ENCODE measurements around the gene ANXA5.

DNA sequence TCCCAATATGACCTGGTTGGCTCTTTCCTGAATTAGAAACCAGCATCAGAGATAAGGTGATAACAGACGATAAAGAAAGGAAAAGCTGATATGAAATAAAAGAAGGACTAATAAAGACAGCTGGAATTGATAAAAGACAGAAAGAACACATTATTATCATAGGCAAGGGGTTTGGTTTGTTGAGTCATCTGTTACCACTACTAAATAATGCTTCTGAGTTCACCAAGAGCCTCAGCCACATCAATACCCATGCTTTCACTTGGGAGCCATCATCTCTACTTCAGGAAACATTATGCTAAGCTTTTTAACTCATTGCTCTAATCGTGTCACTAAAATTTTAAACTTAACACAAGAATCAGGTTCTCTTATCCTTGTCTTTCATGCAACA lies 27.6 kb downstream of the ANXA5 start:
- TF ChIP-seq, protein P1, sequence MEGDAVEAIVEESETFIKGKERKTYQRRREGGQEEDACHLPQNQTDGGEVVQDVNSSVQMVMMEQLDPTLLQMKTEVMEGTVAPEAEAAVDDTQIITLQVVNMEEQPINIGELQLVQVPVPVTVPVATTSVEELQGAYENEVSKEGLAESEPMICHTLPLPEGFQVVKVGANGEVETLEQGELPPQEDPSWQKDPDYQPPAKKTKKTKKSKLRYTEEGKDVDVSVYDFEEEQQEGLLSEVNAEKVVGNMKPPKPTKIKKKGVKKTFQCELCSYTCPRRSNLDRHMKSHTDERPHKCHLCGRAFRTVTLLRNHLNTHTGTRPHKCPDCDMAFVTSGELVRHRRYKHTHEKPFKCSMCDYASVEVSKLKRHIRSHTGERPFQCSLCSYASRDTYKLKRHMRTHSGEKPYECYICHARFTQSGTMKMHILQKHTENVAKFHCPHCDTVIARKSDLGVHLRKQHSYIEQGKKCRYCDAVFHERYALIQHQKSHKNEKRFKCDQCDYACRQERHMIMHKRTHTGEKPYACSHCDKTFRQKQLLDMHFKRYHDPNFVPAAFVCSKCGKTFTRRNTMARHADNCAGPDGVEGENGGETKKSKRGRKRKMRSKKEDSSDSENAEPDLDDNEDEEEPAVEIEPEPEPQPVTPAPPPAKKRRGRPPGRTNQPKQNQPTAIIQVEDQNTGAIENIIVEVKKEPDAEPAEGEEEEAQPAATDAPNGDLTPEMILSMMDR (IDR thresholded peaks at IDR 0.05), result no peak
- TF ChIP-seq POLR2A (IDR thresholded peaks at IDR 0.05), result no peak

Data from right lobe of liver (tissue), 4 donors.